GM21529 (cell line): ENCODE measurements around the gene MAP2.

ENCODE experiments used
- ATAC-seq: cut with Tn5 transposase; IDR thresholded peaks from one replicate; pipeline ENCODE4 v1.9.1; 2021; ENCODE audit not compliant: unreplicated experiment

MAP2 gene

DNA sequence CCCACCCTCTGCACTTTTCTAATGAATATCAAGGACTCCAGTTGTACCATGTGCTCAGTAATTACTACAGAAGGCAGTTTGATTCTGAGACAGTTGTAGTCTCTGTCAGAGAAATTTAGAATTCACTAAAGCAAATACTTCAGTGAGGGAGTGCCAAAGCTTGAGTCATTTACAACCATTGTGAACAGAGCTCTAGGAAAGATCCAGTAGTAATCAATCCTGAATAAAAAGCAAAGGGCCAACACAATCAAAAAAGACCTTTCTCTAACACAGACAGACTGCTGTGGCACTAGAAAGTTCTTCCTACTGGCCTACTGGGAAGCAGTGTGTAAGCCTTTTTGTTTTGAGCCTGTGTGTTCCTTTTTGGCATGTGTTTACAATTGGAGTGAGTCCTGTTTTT, 212.2 kb downstream of the MAP2 start:
- ATAC-seq = no peak

DNA sequence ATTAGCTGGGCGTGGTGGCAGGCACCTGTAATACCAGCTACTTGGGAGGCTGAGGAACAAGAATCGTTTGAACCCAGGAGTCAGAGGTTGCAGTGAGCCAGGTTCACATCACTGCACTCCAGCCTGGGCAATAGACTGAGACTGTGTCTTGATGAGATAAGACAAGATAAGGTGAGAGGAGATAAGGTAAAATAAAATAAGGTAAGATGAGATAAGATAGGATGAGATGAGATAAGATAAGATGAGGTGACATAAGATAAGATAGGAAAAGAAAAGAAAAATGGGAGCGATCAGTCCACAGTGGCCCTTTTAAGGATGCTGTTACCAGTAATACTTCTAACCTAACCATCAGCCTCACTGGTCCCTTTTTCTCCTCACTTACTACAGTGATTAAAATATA, 213.4 kb downstream of the MAP2 start:
- no peak for ATAC-seq

DNA sequence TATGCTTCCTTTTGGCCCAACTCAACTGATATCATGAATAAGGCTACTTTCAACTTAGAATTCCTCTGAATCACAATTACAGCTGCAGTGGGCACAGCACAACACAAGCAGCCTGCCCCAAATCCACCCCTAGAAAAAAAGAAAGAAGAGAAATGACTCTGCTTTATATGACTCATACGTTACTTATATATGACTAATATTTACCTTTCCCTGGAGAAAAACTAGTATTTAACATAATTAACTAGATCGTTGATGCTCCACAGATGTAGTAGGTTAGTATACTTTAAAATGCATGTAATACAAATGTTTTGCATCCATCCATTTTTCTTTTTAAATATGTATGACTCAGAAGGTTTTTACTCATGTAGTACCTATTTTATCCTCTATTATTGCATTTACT, 214.5 kb downstream of the MAP2 start:
- no peak for ATAC-seq

DNA sequence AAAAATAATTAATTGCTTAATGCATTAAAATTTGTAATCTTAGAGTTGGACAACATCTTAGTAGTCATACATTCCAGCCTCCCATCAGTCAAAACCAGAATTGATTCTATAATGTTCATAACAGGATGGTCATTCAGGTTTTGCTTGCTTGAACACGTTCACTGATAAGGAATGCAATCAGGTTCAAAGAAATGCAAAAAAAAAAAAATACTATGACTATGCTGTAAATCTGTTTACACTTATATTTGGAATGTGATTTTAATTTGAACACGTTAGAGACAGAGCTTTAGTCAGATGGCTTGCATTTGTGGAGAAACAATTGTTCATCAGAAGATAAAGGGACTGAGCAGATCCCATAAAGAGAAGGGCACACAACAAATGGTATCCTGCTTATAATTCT, 216.5 kb downstream of the MAP2 start:
- ATAC-seq = no peak

DNA sequence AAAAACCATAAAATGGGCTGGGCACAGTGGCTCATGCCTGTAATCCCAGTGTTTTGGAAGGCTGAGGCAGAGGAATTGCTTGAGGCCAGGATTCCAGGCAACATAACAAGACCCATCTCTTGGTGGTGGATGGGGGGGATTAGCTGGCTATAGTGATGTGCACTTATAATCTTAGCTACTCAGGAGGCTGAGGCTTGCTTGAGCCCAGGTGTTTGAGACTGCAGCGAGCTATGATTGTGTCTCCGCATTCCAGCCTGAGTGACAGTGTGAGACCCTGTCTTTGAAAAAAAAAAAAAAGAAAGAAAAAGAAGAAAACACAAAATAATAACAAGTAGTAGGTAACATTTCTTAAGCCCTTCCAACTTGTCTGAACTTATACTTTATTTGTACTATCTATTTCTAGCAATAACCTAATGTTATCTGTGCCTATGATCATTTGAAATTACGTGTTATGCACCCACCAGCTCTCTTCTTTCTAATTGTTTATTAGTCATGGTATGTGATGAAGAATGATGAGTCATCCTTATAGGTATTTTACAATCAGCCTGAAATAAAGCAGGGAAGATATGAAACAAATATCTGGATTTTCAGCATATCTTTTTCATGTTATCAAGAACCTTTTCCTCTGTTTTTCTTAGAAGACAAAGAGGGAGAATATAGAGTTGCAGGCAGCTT, 218.4 kb downstream of the MAP2 start:
- no peak for ATAC-seq

DNA sequence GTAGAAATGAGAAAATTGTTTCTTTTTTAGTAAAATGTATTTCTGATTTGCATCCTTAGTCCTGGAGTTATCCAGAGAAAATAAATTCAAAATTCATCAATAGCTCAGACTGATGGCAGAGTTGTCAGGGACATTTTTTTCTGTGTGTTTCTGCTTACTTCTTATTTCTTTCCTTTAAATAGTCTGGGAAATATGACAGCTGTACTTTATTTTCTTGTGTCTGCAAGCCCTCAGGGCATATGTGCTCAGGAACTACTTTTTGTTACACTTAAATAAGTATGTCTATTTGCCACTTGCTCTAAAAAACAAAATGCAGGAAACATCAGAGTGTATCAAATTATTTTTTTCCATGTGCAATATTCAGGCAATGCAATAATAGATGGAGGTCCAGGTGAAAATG, 221.0 kb downstream of the MAP2 start:
- no peak for ATAC-seq

DNA sequence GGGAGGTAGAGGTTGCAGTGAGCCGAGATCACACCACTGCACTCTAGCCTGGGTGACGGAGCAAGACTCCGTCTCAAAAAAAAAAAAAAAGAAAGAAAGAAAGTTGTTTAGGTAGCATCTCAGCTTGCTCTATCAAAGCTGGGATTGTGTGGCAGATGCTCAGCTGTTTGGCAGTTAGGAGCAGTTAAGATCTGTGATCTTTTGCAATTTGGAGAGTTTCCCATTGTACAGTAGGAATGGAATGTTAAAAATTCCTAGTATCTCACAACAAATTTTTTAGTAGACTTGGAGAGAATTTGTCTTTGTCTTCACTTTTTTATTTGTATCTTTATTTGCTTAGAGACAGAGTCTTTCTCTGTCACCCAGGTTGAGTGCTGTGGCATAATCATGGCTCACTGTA, 224.9 kb downstream of the MAP2 start:
- no peak for ATAC-seq

DNA sequence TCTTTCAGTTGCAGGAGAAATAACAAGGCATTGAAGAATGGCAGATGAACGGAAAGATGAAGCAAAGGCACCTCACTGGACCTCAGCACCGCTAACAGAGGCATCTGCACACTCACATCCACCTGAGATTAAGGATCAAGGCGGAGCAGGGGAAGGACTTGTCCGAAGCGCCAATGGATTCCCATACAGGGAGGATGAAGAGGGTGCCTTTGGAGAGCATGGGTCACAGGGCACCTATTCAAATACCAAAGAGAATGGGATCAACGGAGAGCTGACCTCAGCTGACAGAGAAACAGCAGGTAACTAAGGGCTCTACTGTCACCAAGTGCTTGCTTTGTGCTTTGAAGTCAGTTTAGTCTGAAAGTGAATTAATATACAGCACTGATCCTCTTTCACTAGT, 229.3 kb downstream of the MAP2 start:
- ATAC-seq = no peak

DNA sequence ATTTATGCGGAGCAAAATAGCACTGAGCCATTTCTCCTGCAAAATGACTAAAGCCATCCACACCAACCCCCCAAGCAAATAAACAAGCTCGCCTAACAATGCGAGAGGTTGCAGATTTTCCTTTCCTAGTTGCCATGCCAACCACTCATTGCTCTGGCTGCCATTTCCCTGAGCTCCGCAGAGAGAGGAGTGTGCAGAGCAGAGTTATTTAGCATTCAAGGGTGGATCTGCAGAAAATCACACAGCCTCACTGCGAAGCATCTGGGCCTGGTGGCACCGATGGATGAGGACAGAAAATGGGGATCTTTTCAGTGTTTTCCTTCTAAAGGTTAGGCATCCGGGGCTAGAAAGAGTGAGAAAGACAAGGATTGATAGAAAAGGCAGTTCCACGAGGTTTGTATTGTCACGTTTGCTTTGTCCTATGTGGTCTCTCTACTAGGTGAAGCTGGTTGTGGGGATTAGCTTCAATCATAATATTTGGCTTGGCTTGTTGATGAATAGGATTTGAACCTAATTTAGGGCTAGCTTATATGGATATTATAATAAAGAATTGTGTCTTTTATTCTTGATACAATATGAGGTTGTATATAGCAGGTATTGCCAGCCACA, 237.5 kb downstream of the MAP2 start:
- ATAC-seq = no peak

DNA sequence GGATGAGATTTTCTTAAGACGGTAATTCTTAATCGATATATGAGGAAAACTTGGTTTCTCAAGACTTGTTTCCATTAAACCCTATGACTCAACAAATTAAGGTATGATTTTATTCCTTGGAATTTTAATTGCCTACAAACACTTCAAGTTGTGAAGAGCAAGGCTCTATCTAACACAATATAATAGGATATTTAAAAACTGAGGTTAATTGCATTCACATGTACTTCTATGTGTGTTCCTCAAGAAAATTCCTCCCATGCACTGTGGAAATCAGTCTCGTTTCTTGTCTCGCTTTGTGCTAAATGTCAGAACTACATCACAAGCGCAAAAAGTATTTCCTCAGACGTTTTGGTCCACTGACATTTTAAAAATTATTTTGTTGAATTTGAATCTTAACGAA, 238.2 kb downstream of the MAP2 start:
- ATAC-seq = no peak

DNA sequence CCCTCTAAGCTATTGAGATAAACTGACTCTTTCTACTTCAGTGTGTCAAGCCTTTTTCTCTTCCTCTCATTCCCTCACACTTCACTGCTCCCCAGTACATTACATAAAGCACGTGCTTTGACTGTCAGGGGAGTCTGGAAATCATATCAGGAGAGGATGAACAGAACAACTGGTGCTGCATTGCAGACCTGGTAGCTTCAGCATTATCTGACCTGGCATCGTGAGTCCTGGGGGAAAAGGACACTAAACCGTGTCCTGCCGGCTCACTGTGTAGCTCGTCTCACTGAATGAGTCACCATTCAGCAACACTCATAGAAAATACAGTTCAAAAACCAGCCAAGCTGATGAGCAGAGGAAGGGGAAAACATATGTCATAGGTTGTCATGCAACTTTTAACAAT, 239.3 kb downstream of the MAP2 start:
- ATAC-seq = peak; percentile 65

DNA sequence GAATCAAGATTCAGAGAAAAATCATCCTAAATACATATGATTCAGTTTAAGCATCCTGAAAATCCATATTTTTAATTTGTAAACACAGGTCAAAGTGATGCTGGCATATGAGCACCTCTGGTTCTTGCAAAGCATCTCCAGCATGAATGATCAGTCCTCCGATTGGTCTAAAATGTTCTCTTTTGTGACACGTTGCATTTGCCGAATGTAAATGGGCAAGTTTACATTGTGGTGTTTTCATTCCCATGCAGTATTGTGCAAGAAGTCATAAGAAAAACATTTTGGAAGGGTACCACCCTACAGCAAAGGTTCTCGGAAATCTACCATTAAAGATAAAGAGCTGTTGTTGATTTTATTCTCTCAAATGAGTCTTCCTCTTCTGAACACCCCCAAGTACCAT, 239.8 kb downstream of the MAP2 start:
- ATAC-seq = no peak

DNA sequence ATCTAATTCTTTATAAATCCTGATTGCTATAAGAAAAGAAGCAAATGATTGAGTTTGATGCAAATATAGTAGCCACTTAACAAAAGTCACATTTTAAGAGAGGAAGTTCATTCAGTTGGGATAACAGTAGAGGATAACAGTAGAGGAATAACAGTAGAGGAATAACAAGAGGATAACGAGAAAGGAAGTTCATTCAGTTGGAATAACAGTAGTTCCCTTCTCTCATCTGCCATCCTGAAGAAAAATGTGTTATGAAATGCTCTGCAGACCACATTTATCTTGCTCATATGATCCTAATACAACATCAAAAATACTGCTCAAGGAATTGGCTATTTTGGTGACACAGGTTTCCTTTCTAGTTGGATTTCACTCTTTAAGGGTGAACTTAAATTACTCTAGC, 242.4 kb downstream of the MAP2 start:
- no peak for ATAC-seq

DNA sequence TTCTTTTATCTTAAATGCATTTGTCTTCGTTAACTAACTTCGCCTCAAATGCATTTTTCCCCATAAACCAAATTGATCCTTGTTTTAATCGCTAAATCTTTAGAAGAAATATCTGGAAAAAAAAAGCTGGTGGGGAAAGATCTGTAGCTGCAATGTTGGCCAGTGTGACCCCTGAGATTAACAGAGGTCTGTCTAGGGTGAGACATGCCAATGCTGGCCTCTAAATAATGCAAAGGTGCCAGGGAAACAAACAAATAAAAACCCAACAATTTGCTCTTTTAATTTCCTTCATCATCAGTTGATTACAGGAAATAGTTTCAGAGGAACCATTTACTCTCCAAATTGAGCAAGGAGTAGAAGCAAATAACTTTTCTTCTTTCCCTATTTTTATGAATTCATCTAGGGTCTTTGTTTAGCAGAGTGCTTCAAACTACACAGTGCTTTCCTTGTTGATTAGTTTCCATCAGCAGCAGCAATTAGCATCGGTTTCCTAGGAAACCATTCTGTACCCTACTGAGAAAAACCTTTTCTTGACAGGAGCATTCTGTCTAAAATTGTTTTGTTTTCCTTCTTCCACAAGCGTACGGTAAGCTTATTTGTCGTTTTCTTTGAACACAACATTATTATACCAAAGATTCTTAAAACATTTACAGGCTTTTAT, 247.3 kb downstream of the MAP2 start:
- no peak for ATAC-seq

DNA sequence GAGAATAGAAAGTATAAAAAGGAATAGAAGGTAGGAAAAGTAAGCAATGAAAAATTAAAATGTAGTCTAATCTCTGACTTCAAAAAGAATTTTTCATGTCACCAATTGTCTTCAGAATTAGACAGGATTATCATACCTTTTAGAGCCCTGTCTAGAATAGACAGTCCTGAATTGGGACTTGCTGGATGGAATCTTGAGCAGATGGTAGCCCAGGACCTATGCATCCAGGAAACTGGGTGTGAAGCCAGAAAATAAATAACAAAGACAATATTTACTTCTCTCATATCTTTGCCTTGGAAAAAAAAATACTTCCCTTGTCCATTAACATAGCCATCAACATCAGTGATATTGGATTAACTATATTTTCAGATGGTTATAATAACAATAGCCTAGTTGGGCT, 250.0 kb downstream of the MAP2 start:
- no peak for ATAC-seq

DNA sequence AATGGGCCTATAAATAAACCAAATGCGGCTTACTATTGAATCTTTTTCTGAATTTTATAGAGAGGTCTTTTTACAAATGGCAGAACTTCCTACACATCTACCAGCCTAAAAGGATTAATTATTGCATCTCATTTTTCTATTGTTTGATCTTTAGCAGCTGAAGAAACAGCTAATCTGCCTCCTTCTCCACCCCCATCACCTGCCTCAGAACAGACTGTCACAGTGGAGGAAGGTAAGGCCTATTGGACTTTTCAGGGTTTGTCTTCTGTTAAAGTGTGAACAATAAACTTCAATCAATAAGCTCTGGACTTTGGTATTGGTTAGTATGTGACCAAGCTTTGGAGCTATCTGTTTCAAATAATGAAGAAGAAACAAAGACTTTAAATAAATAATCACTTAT, 256.7 kb downstream of the MAP2 start:
- ATAC-seq = no peak

DNA sequence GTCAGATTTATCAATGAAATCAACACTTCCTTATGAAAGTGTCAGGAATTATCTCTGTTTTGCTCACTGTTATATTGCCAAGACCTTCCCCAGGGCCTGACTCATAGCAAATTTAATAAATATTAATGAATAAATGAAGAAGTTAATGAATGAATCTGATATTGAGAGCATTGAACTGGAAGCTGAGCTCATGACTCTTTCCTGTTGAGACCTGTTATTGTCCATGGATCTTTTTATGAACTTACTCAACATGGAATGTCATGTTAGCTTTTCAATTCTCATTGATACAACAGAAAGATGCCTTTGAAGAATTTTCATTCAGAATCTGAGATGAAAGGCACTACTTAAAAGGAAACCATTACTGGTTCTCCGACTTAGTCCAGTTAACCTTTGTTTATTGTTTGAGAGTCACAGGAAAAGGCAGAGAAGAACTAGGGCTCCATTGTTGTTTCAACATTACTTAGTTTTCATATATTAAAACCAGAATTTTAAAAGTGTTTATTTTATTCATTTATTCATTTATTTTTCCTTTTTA, 257.4 kb downstream of the MAP2 start:
- ATAC-seq = no peak

DNA sequence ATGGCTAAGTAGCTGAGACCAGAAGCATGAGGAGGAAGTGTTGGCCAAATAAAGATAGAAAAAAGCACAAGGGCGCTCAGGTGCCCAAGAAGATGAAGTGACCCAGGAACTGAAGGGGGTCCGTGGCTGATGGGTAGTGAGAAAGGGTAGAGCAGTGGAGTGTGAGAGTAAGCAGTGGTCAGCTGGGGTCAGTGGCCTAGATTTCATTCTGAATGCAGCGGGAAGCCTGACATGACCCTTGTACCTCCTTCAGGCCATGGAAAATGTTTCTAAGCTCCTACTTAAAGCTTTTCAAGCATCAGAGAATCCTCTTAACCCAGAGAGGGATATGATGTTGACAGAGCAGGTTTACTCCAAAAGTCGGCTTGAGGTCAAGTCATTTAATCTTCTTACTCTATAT, 258.8 kb downstream of the MAP2 start:
- no peak for ATAC-seq

DNA sequence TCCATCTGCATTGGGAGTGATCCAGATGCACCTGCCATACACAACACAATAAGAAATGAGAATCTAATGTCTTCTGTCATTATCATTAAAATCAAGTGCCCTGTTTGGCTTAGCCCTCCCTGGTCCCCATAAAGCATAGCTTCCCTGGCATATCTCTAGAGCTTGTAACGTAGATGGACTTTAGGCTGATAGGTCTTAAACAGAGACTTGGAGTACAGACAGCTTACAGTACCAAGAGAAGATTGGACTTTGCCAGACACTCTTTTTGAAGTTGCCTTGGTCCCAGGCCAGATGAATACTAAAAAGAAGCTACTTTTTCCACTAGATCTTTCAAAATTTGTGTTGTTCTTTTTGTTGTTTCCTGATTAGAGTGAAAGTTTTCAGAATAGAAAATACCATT, 261.5 kb downstream of the MAP2 start:
- ATAC-seq = no peak

DNA sequence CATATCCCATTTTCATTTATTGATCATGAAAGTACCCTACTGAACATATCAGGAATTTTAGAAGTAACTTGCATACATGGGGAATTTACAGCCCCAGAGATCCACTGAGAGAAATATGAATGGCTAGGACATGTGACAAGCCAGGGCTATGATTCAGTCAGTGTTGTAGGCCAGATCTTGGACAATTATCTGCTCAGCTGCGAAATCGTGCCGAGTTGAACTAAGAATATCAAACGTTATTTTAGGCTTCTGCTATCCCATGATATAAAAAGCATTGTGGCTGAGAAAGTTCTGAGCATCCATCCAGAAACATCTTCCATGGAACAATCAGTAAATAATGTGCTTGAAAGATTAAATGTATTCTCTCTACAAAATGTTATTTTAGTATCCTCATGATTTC, 262.1 kb downstream of the MAP2 start:
- ATAC-seq = no peak

DNA sequence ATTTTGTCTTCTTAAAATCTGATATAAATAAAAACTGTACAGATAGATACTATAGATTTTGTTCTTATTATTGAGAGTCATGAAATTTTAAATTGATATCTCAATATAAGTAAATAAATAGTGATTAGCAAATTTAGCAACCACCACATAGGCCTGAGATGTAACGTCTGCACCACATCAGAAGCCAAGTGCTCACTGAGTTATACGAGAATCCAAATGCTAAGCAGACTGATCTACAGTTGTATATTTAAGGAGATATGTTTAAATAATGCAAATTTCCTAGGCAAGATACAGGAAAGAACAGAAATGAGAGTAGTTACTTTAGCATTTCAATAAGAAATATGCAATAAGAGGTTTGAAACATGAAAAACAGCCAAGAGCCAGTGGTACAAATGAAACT, 262.6 kb downstream of the MAP2 start:
- ATAC-seq = no peak

DNA sequence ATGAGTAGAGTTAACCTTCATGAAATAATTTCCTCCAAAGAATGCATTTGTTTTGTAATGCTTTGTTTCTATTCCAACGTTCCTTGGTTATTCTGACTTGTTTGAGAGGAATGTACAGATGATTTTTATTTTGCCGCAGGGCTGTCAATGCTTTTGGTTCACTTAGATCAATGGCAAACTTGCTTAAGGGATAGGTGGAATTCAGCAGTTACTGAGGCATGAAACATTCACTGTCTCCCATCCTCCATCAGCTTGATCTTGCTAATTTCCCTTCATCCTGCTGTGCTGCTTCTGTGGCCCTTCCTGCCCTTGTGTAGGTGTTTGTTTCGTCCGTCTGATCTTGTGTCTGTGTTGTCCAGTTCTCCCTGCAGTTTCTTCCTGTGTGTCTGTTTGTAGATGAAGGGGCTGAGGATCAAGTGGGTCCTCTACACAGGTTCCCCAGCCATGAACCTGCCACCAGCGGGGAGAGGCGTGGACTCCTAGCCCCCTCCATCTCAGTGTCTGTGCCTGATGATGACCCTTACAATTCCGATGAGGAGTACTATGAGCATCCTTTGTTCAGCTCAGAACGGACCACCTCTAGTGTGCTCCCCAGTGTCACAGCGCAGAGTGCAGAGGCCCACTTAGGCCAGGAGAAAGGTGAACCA, 263.6 kb downstream of the MAP2 start:
- ATAC-seq = no peak
